Activated CD8-positive, alpha-beta memory T cell treated with anti-CD3 and anti-CD28 coated beads, Interleukin-2, amount 50 U/mL, for 4 hours (primary cell): ENCODE measurements around the gene FOXF1.

ENCODE experiments used
- DNase-seq: peaks from one replicate; pipeline ENCODE4 v3.0.0-alpha.2; 2020

Gene FOXF1

DNA sequence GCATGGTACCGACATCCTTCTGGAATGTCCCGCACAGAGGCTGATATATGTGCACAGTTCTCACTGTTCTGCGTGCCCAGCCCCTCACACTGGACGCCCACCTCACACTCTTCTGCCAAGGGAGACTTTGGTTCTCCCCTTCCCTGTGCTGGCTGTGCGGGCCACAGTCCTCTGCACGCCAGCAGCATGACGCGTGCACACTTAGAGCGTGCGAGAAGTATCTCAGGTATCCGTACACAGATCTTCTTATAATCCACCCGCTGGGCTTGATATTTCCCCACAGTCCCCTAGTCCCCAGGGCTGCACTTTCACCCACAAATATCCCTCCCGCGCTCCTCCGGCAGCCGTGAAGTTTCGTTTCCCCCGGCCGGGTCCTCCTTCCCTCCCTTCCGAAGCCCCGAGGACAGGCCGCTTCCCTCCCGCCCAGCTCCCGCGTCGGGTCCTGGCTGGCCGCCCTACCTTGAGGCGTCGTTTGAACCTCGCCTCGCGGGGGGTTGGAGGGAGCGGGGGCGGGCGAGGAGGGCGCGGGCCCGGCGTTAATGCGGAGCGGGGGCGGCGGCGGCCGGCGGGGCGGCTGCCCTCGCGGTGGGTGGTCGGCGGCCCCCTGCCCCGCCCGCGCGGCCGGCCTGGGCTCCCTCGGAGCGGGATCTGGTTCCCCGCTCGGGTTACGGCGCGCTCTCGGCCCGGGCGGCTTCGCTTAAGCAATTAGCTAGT, 5.0 kb upstream of the FOXF1 start:
- DNase-seq = no peak

DNA sequence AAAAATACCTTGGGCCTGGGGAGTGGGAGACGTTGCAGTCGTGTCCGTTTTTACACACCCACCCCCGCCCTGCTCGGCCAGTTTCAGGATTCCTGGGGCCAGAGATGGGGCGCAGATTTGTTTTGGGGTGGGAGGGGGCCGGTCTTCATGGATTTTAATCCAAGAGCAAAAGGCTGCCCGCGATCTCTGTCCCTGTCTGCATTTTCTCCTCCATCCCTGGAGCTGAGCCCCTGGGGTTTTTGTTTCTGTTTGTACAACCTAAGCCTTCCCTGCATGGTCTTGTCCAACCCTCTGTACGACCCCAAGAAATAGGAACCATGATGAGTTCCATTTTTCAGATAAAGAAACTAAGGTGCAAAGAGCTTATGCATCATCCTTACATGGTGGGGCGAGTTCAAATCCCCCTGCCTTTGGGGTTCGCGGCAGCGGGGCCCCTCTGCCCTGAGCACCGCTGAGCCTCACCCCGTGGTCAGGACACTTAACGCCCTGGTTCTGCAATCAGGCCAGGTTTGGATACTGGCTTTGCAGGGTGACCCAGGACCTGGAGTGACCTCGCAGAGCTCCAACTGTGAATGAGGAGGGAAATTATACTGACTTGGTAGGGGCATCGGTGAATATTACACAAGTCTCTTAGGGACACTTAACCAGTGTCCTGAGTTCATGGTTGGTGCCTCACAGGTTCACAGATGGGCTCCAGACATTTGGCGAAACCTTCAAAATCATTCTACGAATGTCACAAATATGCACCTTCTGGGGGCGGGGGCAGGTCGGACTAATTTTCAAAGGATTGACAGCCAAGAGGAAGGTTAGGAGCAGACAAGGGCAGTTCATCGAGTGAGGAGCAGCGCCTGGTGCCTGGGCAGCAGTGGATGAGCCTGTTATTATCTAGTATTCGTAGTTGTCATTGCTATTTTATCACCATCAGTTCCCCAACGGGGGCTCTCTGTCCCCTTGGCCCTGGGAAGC, 4.1 kb upstream of the FOXF1 start:
- no peak for DNase-seq

DNA sequence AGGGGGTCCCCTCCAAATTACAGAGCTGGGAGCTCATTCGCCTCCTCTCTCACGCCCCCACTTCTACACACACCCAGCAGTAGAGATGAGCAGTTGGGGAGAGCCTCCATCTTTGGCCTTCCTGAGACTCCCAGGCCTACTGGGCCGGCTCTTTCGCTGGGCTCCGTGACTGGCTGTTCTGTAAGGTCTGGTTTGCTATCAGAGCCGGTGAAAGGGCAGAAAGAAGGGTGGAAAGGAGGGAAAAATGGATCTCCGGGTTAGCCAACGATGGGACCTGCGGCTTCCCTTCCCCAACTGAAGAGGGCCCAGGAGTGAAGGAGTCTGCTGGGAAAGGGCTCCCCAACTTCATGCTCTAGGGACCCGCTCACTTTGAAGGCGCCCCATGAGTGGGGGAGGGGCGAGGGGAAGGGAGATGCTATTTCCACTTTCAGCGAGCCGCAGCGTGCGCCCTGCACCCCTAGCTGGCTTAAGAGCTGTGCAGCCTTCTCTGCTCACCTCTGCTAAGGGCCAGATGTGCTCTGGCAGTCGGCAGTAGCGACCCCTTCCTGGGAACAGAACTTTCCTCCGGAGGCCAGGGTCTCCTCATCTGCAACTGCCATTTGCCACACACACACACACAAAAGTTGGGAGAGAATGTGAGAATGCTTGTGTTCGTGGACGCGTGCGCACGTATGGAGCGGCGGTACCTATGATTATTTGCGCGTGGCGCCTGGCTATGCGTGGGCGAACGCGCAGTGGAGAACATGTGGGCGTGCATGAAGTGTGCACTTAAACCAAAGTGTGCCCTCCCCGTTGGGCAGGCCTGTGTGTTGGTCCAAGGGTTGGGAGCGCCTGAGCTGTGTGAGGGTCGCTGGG, 2.9 kb upstream of the FOXF1 start:
- DNase-seq = no peak

DNA sequence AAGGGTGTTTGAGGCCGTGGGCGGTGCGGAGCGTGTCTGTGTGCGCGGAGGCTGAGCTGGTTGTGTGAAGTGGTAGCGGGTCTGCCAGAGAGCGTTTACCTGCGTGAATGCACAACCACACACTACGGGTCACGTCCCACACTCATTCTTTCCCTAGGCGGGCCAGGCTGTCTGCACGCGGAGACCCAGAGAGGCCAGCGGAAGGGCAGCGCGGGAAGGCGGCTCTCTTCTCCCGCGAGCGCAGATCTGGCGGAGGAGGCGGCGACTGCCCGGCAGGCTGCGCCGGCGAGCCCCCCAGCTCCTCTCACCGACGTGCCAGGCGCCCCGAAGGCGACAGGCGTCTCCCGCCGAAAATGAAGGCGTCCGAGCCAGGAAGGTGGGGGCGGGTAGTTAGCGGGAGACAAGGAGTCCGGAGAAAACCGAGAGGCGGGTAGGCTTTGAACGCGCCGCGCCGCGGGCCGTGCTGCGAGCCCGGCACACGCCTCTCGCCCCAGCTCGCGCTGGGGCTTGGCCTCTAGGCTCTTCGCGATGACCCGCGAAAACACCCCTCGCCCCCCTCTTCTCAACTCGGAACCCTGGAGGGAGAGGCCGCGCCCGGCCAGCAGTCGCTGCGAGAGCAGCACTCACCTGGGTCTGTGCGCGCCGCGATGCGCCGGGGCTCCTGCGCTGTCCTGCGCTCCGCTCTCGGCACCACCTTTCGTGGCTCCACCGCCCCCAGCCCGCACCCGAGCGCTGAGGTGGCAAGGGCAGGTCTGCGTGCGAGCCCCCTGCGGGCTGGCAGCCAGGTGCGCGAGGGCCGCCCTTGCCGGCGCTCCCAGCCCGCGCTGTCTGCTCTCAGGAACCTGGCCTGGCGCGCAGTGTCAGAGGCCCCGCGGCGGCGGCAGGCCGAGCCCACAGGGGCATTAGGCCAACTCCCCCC, 2.0 kb upstream of the FOXF1 start:
- DNase-seq = no peak

DNA sequence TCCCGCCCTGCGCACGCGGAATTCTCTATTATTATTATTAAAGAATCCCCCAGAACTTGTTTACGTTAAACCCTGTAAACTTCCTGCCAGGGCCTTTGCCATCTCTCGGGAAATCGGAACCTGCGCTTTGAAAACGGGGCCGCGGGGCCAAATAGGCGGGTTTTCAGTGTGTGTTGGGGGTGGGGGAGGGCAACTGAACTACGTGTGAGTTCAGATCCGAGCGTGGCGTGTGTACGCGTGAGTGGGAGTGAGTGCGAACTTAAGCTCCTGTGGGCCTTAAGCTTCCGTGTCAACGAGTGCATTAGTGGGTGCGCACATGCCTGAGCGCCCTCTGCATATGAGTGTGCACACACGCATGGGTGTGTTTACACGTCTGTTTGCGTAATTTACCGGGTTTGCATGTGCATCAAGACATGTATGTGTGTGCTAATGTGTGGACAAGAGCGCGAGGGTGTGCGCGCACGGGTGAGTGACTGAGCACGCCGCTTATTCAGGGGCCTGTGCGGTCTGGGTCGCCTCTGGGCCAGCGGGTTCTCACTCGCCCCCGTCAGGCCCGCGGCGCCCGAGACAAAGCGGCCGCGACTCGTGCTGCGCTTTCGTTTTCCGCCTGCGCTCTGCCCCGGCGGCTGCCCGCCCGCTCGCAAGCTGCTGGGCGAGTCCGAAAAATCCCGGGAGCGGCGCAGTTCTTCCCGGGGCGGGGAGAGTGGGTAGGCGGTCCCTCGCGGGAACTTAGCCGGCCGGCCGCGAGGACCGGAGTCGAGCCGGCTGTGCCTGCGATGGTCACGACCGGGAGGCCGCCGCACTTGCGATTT, 1.2 kb upstream of the FOXF1 start:
- DNase-seq = no peak

DNA sequence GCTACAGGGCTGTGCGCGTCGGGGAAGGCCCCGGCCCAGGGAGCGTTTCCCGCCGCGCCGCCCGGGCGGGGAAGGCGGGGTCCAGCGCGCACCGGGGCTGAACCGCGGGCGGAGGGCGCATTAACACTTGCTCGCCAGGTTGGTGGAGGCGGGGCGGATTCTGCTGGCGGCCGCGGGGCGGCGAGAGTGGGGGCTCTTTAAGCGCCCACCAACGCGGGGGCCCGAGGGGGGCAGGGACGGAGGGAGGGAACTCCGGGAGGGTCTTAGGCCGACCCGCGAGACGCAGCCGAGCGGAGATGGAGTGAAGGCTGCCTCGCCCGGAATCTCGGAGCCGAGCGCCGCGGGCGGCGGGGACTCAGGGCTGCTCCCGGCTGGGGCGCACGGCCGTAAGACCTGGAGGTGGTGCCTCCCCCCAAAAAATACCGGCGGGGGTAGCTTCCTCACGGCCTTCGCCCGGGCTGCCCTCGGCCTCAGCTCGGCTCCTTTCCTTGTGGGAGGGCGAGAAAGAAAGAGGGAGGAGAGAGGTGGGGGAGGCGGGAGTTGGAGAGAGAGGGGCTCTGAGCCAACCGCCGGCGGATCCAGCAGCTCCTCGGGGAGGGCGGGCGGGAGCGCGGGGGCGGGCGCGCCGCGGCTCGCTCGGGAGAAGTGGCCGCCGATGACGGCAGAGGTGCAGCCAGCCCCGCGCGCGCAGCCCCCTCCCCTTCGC, 415 bp upstream of the FOXF1 start:
- no peak for DNase-seq

DNA sequence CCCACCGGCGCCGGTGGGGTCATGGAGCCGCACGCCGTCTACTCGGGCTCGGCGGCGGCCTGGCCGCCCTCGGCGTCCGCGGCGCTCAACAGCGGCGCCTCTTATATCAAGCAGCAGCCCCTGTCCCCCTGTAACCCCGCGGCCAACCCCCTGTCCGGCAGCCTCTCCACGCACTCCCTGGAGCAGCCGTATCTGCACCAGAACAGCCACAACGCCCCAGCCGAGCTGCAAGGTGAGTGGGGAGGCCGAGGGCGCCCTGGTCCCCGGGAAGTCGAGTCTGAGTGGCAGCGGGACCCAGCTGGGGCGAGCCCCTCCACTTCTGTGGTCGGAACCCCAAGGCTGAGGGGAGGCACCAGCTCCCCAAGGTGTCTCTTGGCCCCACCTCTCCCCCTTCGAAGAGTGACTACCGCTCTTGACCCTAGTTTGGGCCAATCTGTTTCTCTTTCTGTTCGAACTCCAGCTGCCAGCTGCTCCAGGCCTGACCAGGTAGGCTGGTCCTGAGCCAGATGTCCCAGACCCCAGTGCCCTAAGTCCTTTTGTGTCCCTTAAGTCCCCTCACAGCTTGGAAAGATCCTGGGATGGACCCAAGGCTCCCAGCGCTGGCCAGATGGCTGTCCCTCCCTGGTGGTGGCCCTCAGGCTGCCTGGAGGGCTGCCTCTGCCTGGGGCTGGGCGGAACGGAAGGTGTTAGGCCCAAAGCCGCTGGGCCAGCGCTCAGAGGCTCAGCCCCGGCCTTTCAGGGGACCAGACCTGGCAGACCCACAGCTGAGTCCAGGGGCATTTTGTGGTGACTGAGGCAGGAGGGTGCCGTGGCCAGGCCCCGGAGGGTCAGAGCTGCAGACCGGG, 1.2 kb downstream of the FOXF1 start:
- no peak for DNase-seq

DNA sequence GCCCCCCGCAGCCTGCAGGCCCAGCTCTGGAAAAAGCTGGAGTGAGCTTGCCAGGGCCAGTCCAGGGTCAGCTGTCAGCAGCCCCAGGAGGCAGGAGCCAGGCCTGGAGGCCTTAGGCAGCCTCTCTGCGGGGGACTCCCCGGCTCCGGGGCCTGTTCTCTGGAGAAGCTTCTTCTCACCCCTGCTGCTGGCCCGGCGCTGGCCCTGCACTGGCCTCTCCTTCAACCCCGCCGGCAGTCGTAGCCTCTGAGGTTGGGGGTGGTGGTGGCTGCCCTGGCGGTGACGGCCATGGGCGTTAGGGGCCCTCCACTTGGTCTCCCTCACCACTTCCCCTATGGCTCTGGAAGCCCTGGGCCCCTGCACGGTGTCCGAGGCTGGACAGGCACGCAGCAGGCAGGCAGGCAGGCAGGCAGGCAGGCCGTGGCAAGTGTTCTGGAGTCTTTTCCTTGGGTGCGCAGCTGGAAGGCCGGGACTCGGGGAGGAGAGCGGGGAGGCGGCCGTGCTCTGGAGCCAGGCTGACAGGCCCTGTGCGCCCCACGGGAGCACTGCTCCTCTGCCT, 2.1 kb downstream of the FOXF1 start:
- DNase-seq = no peak

DNA sequence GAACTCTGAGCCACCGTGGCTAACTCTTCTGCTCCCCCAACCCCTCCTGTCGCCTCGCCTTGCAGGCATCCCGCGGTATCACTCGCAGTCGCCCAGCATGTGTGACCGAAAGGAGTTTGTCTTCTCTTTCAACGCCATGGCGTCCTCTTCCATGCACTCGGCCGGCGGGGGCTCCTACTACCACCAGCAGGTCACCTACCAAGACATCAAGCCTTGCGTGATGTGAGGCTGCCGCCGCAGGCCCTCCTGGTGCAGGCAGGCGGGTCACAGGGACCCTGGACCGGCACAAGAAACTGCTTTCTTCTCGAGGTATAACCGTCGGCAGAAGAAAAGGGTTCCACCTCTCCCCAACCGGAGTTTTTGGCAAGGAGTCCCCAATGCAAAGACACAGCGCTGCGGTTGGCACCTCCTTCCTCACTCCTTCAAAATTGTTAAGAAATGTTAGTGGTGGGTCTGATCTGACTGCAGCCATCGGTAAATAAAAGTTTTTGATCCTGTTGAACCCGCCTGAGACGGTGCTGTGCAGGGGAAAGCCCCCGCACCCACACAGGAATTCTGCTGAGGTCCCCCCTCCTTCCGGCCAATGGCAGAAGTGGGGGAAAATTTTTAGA, 2.6 kb downstream of the FOXF1 start:
- no peak for DNase-seq

DNA sequence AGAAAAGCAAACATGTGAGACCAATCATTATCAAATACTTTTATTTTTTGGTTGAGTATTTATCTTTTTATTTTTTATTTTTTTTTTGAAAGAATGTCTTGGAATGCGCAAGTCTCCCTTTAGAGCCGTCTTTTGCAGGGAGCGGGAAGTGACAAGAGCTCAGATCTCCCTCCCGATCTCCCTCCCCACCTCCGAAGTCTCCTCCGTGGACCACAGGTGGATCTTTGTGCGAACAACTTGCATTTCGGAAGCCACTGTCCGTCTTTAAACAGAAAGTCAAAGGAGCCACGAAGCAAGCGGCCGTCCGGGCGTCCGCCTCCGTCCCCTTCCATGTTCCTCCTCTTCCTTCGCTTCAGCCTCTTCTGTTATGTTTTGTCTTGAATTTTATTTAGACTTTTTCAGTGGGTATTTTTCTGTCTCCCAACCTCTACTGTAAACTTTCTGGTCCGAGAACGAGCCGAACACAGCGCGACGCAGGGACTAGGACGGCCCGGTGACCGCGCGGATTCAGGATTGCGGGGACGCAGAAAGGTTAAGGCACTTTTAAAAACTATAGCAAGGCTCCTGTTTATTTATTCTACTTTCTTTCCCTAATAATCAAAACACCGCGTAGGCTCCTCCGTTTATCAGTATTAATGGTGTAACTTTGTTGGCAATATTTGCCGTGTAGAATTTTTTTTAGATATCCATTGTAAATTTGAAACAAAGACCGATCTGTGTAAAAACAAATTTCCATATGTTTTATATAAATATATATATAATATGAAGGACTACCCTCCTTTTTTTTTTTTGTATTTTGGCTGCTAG, 3.3 kb downstream of the FOXF1 start:
- no peak for DNase-seq

DNA sequence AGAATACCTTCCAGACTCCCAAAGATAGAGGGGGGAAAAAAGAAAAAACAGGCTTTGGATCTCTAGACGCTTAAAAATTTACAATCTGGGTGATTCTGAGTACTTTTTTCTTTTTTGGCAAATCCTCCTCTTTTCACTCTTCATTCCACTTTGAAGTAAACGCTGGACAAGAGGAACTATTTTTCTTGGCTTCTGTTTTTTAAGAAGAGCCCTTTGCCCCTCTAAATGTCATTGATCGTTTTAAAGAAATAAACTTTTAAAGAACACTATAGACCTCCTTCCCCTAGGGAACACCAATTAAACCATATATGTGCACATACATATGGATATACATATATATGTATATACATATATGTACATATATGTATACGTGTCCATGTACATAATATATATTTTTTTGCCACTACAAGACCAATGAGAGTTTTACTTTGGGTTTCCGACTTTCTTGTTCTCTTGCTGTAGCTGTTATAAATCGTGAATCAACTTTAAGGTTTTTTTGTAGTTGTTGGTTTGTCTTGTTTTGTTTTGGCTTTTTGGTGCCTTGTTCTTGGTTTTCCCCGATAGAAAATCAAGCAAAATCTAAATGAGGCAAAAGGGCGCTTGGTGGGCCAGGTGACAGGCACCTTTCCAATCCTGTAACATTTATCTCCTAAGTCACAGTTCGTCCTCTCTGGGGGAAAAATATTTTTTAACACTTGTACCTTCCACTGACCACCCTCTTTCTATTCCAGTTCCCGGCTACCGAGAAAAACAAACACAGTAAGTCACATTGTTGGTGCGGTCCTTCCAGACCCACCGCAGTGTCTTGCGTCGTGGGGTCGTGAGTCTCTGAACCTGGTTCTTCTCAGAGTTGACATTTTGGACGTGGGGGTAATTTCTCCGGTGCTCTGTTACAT, 4.4 kb downstream of the FOXF1 start:
- no peak for DNase-seq

DNA sequence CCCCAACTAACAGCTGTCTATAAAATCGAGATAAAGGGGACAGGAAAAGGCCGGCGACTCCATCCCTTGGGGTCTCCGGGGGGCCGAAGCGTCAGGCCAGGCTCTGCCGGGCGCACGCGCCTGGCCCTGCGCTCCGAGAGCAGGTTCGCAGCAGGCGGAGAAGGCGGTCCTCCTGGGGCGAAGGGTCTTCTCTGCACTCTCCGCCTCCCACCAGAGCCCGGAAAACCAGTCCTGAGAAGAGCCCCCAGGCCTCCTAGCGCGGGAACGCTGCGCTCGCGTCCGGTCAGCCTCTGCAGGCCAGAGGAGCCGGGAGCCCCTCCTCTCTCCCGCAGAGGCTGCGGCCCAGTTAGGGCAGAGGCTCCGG, 5.1 kb downstream of the FOXF1 start:
- DNase-seq = no peak

DNA sequence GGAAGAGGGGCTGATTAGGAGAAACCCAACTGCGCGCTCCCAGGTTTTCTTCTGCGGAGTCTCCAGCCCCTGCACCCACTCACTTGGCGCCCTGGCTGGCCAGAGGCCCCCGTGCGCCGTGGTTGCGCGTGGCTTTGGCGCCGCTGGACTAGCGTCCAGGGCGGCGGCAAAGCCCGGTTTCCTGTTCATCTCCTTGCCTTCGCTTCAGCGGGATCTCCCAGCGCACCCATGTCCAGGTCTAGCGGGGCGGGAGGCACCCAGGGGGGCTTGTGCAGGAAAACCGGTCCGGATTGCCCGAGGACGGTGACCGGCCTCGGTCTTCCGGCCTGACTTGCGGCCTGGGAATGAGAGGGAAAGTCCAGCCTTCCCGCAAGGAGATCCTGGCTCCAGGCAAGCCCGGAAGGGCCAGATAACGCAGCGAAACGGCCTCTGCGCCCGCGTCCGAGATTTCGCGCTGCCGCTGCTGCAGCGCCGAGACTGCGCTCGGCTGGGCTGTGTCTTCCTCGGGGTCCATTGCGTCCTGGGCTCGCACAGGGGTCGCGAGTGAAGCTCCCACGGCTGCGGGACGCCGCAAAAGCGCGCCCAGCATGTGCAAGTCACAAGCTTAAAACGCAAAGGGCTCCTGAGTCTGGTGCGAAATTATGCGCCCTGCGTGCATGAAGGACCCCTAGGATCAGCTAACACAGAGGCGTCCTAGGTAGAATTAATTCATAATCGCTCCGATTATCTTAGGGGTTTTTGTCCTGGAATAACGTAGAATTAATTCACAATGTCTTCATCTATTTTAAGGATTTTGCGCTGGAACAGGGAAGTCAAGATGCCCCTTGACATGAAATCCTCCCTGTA, 5.7 kb downstream of the FOXF1 start:
- DNase-seq = no peak

DNA sequence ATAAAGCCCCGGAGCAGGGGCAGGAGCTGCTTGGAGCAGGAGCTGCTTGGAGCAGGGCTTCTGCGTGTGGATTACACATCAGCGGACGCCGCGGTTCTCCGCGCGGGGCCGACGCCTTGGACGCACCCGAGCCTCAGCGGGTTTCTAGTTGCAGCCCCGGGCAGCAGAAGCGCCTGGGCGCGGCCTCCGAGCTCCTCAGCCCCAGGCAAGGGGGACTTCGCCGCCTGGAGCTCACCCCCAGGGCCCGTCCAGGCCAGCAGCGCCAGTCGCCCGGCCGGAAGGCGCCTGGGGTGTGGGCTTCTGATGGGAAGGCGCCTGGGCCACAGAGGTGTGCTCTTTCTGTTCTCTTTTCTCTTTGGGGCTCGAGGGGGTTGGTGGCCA, 6.3 kb downstream of the FOXF1 start:
- DNase-seq = no peak

DNA sequence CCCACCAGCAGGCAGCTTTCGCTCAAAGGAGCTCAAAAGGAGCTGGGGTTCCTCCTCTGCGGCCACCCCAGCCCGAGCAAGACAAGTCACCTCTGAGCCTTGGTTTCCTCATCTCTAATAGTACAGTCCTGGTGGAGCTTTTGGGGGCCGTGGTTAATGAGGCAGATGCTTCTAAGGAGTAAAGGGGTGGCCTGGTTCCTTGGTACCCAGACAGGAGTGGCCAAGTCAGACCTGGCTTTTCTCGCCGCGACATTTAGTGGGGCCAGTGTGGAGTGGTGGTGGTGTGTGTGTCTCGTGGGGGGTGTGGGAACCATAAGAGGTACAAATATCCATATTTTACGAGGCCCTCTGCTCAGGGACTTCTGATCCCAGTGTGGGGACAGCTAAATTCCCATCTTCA, 6.7 kb downstream of the FOXF1 start:
- DNase-seq = no peak

DNA sequence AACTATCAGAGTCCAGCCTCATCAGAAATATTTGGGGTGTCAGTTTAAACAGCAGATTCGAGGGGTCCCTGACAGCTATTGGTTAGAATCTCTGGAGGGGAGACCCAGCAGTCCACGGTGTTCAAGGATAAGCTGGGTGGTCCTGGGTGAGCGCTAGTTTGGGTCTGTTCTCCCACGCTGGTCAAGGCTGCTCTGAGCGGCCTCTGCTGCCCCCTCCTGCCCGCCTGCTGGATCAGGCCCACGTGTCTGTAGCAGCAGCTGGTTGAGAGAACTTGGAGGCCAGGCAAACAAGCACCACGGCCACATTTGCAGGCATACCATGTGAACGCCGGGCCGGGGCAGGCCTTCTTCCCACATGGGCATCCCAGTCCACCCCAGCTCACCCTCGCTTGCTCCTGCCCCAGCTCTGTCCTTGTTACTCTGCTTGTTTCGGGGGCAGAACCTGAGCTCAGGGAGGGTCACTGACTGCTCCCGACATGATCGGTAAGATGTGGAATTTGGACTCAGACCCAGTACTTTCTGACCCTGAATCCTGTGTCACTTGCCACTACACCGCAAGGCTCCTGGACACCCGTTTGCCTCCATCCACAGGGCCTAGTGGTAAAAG, 7.4 kb downstream of the FOXF1 start:
- DNase-seq = no peak
